ENCODE data around the gene PRDX5.

PRDX5 gene

GRCh38 chr11:64296830-64297698 is 20.9 kb upstream of the PRDX5 start:
- TF ChIP-seq CTCF (IDR thresholded peaks at IDR 0.05; ENCODE audit: low read depth, low read length) = no peak
- no peak for DNase-seq (ENCODE audit: extremely low read depth, low read depth)

- DNase-seq (ENCODE audit: extremely low read depth, low read depth) = no peak
These were observed 20.1 kb upstream of the PRDX5 start for GRCh38 chr11:64297699-64298358.

GRCh38 chr11:64298966-64299846 is 18.7 kb upstream of the PRDX5 start:
- TF ChIP-seq CTCF (IDR thresholded peaks at IDR 0.05; ENCODE audit: low read depth, low read length) = no peak
- DNase-seq (ENCODE audit: extremely low read depth, low read depth) = no peak

More at GRCh38 chr11:64297699-64298358, 20.1 kb upstream of the PRDX5 start:
- no peak for TF ChIP-seq CTCF (IDR thresholded peaks at IDR 0.05; ENCODE audit: low read depth, low read length)

GRCh38 chr11:64299847-64300648 is 17.9 kb upstream of the PRDX5 start, which contains the start of gene CATSPERZ:
CATSPERZ (plus strand) TSS chr11:64300358; CDS start chr11:64300411, 53 bp downstream.
- no peak for DNase-seq (ENCODE audit: extremely low read depth, low read depth)
- TF ChIP-seq CTCF (IDR thresholded peaks at IDR 0.05; ENCODE audit: low read depth, low read length) = no peak

GRCh38 chr11:64303109-64304031 is 14.6 kb upstream of the PRDX5 start:
- DNase-seq (ENCODE audit: extremely low read depth, low read depth) = no peak
- TF ChIP-seq CTCF (IDR thresholded peaks at IDR 0.05; ENCODE audit: low read depth, low read length) = no peak

DNA sequence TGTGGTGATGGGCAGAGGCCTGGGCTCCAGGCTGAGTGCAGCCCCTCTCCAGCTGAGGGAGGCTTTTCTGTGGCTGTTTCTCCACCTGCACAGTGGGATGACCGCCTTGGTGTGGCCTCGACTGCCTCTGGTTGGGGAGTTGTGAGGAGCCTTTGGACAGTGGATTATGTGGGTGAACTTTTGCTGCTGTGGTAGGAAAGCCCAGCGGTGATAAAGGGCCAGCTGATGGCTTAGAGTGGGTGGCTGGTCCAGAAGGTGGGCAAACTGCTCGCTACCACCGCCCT is 13.9 kb upstream of the PRDX5 start:
- TF ChIP-seq CTCF (IDR thresholded peaks at IDR 0.05; ENCODE audit: low read depth, low read length) = no peak
- DNase-seq (ENCODE audit: extremely low read depth, low read depth) = no peak

All from AG09319 (cell line).